Cardiac septum (tissue), 1 donor: Measurements from ENCODE around the gene FAIM2. TPM values are rescaled to one million over a fixed set of nuclear protein-coding genes. Genes with fewer than 3 reads are reported as not detected.

Experiments
- DNase-seq: peaks from one replicate; pipeline ENCODE4 v3.0.0-alpha.2; 2020; ENCODE audit warnings: low spot score
- intact Hi-C: fragments of 100-400 bp; cut with DNase I; formaldehyde crosslinking; loops from one replicate; pipeline ENCODE4 v1.14.0; 2022
- total RNA-seq: library from RNA; stranded (reverse); fragmentation: NEBNext Ultra II Directional; extraction: Animal tissue kit (Norgen Biotek cat#: 25700); gene quantifications from one replicate; pipeline ENCODE4 v1.2.1, GENCODE V29; 2021
- donor health status: DM: no; HTN: no; CAD: no.

The FAIM2 gene
- total RNA-seq, 1 donor from 2014 or later = 1.7 TPM

- DNase-seq = no peak
- intact Hi-C loops = no loop called here
These were observed 18.2 kb upstream of the FAIM2 start for GRCh38 chr12:49921936-49922335.

- DNase-seq = no peak
- intact Hi-C loops = no loop called here
These were observed 17.6 kb upstream of the FAIM2 start for GRCh38 chr12:49921299-49921698.

- intact Hi-C loops = no loop called here
These were observed 17.2 kb upstream of the FAIM2 start for GRCh38 chr12:49920915-49921286.

GRCh38 chr12:49920241-49920914 is 16.7 kb upstream of the FAIM2 start:
- DNase-seq = no peak
- intact Hi-C loops = no loop called here

More at GRCh38 chr12:49920915-49921286, 17.2 kb upstream of the FAIM2 start:
- DNase-seq = no peak

- intact Hi-C loops = no loop called here
- no peak for DNase-seq
These were observed 14.1 kb upstream of the FAIM2 start for GRCh38 chr12:49917788-49918173.

GRCh38 chr12:49917166-49917787 is 13.6 kb upstream of the FAIM2 start:
- no peak for DNase-seq

GRCh38 chr12:49916129-49916919 is 12.6 kb upstream of the FAIM2 start:
- no peak for DNase-seq
- intact Hi-C loops = no loop called here

More at GRCh38 chr12:49917166-49917787, 13.6 kb upstream of the FAIM2 start:
- intact Hi-C loops = no loop called here

- no peak for DNase-seq
- intact Hi-C loops = no loop called here
These were observed 8.9 kb upstream of the FAIM2 start for GRCh38 chr12:49912345-49913255.

GRCh38 chr12:49911213-49911605 is 7.5 kb upstream of the FAIM2 start:
- no peak for DNase-seq
- intact Hi-C loops = no loop called here

GRCh38 chr12:49910331-49911212 is 6.9 kb upstream of the FAIM2 start:
- DNase-seq = peak; percentile 60
- intact Hi-C loops = no loop called here

GRCh38 chr12:49909826-49910225 is 6.1 kb upstream of the FAIM2 start:
- intact Hi-C loops = no loop called here
- DNase-seq = peak; percentile 73

GRCh38 chr12:49909356-49909755 is 5.7 kb upstream of the FAIM2 start:
- intact Hi-C loops = no loop called here
- DNase-seq = peak; percentile 55

GRCh38 chr12:49907352-49907751 is 3.7 kb upstream of the FAIM2 start:
- no peak for DNase-seq
- intact Hi-C loops = no loop called here

- DNase-seq = no peak
- intact Hi-C loops = no loop called here
These were observed 2.1 kb upstream of the FAIM2 start for GRCh38 chr12:49905718-49906314.

- DNase-seq = no peak
- intact Hi-C loops = no loop called here
These were observed 901 bp upstream of the FAIM2 start for GRCh38 chr12:49904601-49905000.

- intact Hi-C loops = no loop called here
- DNase-seq = peak; percentile 65
These were observed 375 bp downstream of the FAIM2 start for GRCh38 chr12:49903351-49903699.

- DNase-seq = no peak
- intact Hi-C loops = no loop called here
These were observed 1.0 kb downstream of the FAIM2 start for GRCh38 chr12:49902399-49903350.
